HFFc6 (cell line): Measurements from ENCODE around the gene CLCA1. TPM values are rescaled to one million over a fixed set of nuclear protein-coding genes. Genes with fewer than 3 reads are reported as not detected.

Source experiments
- DNase-seq: peaks from one replicate; pipeline ENCODE4 v3.0.0-alpha.2; 2018
- H3K27ac Mint-ChIP-seq: 2 replicates; pipeline ENCODE4 v1.8.0; 2020; ENCODE audit warnings: mild to moderate bottlenecking, mixed read lengths
- H3K27me3 Mint-ChIP-seq: 2 replicates; pipeline ENCODE4 v1.8.0; 2021; ENCODE audit warnings: mild to moderate bottlenecking, moderate library complexity, mixed read lengths; ENCODE audit not compliant: insufficient read depth
- H3K36me3 Mint-ChIP-seq: 2 replicates; pipeline ENCODE4 v1.8.0; 2021; ENCODE audit warnings: low read depth, mixed read lengths
- H3K4me1 Mint-ChIP-seq: 2 replicates; pipeline ENCODE4 v1.8.0; 2020; ENCODE audit warnings: low read depth, mixed read lengths
- H3K4me3 Mint-ChIP-seq: 2 replicates; pipeline ENCODE4 v1.8.0; 2020; ENCODE audit warnings: mild to moderate bottlenecking, moderate library complexity, mixed read lengths
- H3K9me3 Mint-ChIP-seq: 2 replicates; pipeline ENCODE4 v1.8.0; 2020; ENCODE audit warnings: mild to moderate bottlenecking, mixed read lengths
- total RNA-seq, 6 experiments: library from RNA; stranded (reverse); fragmentation: NEBNext Ultra II Directional; extraction: Animal tissue kit (Norgen Biotek cat#: 25700); gene quantifications; 2 replicates in 1 of 6; 3 replicates in 5 of 6; pipeline ENCODE4 v1.2.3, GENCODE V29; 2021
- TF ChIP-seq, protein P1 (sequence below): fragments of 200-600 bp; sonication (generic); IDR thresholded peaks from 2 replicates; pipeline ENCODE4 v1.5.0; 2021; ENCODE audit warnings: antibody characterized with exemption, mild to moderate bottlenecking

The CLCA1 gene
- total RNA-seq, 6 experiments from 2014 or later = not detected

- TF ChIP-seq, protein P1, sequence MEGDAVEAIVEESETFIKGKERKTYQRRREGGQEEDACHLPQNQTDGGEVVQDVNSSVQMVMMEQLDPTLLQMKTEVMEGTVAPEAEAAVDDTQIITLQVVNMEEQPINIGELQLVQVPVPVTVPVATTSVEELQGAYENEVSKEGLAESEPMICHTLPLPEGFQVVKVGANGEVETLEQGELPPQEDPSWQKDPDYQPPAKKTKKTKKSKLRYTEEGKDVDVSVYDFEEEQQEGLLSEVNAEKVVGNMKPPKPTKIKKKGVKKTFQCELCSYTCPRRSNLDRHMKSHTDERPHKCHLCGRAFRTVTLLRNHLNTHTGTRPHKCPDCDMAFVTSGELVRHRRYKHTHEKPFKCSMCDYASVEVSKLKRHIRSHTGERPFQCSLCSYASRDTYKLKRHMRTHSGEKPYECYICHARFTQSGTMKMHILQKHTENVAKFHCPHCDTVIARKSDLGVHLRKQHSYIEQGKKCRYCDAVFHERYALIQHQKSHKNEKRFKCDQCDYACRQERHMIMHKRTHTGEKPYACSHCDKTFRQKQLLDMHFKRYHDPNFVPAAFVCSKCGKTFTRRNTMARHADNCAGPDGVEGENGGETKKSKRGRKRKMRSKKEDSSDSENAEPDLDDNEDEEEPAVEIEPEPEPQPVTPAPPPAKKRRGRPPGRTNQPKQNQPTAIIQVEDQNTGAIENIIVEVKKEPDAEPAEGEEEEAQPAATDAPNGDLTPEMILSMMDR = no peak
- DNase-seq = no peak
- Mint-ChIP-seq H3K9me3 (no peaks in the 10 kb centered on the region), H3K4me1 (peaks cover 6% of the 10 kb centered on the region), H3K36me3 (no peaks in the 10 kb centered on the region), H3K4me3 (no peak overlapping the region), H3K27ac (no peak overlapping the region), H3K27me3 (no peaks in the 10 kb centered on the region)
Observed at GRCh38 chr1:86429122-86429725, 39.5 kb upstream of the CLCA1 start.

DNA sequence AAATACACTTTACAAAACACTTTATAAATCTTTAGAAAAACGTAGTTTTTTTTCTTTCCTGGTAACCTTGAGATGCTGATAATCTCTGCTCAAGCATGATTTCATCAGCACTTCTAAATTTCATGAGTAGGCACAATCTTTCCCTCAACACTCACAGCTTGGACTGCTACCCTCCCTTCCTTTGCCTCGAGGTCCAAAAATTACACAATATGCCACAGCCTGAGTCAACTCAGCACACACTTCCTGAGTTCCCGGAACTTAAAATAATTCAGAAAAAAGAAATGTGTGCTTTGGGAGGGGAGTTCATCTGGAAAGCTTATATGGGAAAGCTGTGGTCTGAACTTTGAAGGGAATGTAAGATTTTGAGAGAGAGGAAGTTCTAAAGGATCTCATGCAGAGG, 38.9 kb upstream of the CLCA1 start:
- Mint-ChIP-seq H3K27ac (no peak overlapping the region), H3K4me1 (no peaks in the 10 kb centered on the region)

DNA sequence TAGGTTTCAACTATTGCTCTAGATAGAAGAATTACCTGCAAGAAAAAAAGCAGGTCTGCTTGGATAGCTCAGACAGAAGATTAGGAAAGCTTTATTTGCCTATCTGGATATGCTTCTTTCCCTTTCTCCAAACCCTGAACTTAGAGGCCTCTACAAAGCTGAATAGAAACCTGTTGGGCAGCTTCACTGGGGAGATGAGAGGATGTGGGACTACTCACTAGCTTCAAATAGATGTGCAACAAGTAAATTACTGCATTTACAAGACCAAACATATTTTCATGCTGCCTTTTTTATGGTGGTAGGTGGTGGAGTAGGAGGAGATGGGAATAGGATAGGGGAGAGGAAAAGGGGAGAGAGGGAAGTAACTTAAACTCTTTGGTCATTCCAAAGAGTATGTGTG, 38.4 kb upstream of the CLCA1 start:
- Mint-ChIP-seq H3K4me3 (no peak overlapping the region), H3K4me1 (no peaks in the 10 kb centered on the region), H3K27ac (no peak overlapping the region), H3K27me3 (no peaks in the 10 kb centered on the region), H3K36me3 (no peaks in the 10 kb centered on the region), H3K9me3 (no peaks in the 10 kb centered on the region)
- TF ChIP-seq, protein P1 = no peak
- DNase-seq = no peak

More for the DNA sequence above, 38.9 kb upstream of the CLCA1 start:
- no peak overlapping the region for H3K4me3 Mint-ChIP-seq
- no peaks in the 10 kb centered on the region for H3K36me3 Mint-ChIP-seq
- H3K27me3 Mint-ChIP-seq = no peaks in the 10 kb centered on the region
- peak; percentile 87 for DNase-seq
- H3K9me3 Mint-ChIP-seq = no peaks in the 10 kb centered on the region
- TF ChIP-seq, protein P1 = no peak

- H3K4me1 Mint-ChIP-seq = no peaks in the 10 kb centered on the region
- no peak for DNase-seq
- H3K27me3 Mint-ChIP-seq = peaks cover 4% of the 10 kb centered on the region
- no peak overlapping the region for H3K4me3 Mint-ChIP-seq
- TF ChIP-seq, protein P1 = no peak
- no peaks in the 10 kb centered on the region for H3K9me3 Mint-ChIP-seq
- H3K36me3 Mint-ChIP-seq = no peaks in the 10 kb centered on the region
- no peak overlapping the region for H3K27ac Mint-ChIP-seq
Observed at GRCh38 chr1:86434059-86434458, 34.7 kb upstream of the CLCA1 start.

- TF ChIP-seq, protein P1 = no peak
- DNase-seq = no peak
- no peak overlapping the region for H3K27ac Mint-ChIP-seq
- H3K27me3 Mint-ChIP-seq = peaks cover 4% of the 10 kb centered on the region
- H3K4me3 Mint-ChIP-seq = no peak overlapping the region
- H3K4me1 Mint-ChIP-seq = no peaks in the 10 kb centered on the region
- H3K9me3 Mint-ChIP-seq = no peaks in the 10 kb centered on the region
- H3K36me3 Mint-ChIP-seq = no peaks in the 10 kb centered on the region
Observed at GRCh38 chr1:86435327-86435726, 33.4 kb upstream of the CLCA1 start.
